Peyer's patch (tissue), 4 donors: Measurements from ENCODE around the gene MT1B.

ENCODE experiments used
- CTCF ChIP-seq, 6 experiments: fragments of 450-650 bp in 4 of 6; fragments of 200-600 bp in 2 of 6; sonication (generic) in 1 of 6; IDR thresholded peaks; one replicate each; pipeline ENCODE4 v1.5.1; 2017 to 2019; ENCODE audit warnings: antibody characterized with exemption in 6 of 6, mild to moderate bottlenecking in 3 of 6, moderate library complexity in 1 of 6
- POLR2A ChIP-seq, 2 donors: fragments of 450-650 bp; IDR thresholded peaks; one replicate each; pipeline ENCODE4 v1.5.1; 2017; ENCODE audit warnings: antibody characterized with exemption in 2 of 2, mild to moderate bottlenecking in 2 of 2, moderate library complexity in 2 of 2

GRCh38 chr16:56684256-56684925 is 32.7 kb downstream of the MT1B start:
- no peak for TF ChIP-seq CTCF (IDR thresholded peaks at IDR 0.05)
- TF ChIP-seq POLR2A (IDR thresholded peaks at IDR 0.05), result no peak
